GM21825 (cell line): ENCODE results near the gene ZFYVE26.
"Not testable (repeated sequence)": the region's sequence is repeated elsewhere in the genome, so short reads cannot be mapped to it uniquely, and the experiment has no call there.

Source experiments
- ATAC-seq: cut with Tn5 transposase; IDR thresholded peaks from one replicate; pipeline ENCODE4 v1.9.1; 2021; ENCODE audit warnings: mild to moderate bottlenecking, moderate library complexity; ENCODE audit not compliant: unreplicated experiment

The ZFYVE26 gene

GRCh38 chr14:67816326-67817002 lies at the start of gene ZFYVE26:
TSS of gene ZFYVE26 (minus strand) at chr14:67816590. CDS start at chr14:67815963, 627 bp downstream.
- peak; percentile 84 for ATAC-seq

GRCh38 chr14:67863223-67863622 lies 46.8 kb upstream of the ZFYVE26 start:
- ATAC-seq, result no peak

- no peak for ATAC-seq
Measured at GRCh38 chr14:67859169-67859749, 42.9 kb upstream of the ZFYVE26 start.

- no peak for ATAC-seq
Measured at GRCh38 chr14:67857778-67858350, 41.5 kb upstream of the ZFYVE26 start.

- no peak for ATAC-seq
Measured at GRCh38 chr14:67856827-67857226, 40.4 kb upstream of the ZFYVE26 start.

- no peak for ATAC-seq
Measured at GRCh38 chr14:67853715-67854114, 37.3 kb upstream of the ZFYVE26 start.

- ATAC-seq, result no peak
Measured at GRCh38 chr14:67852926-67853604, 36.7 kb upstream of the ZFYVE26 start.

GRCh38 chr14:67851785-67852410 lies 35.5 kb upstream of the ZFYVE26 start:
- no peak for ATAC-seq

- no peak for ATAC-seq
Measured at GRCh38 chr14:67850066-67850830, 33.9 kb upstream of the ZFYVE26 start.

GRCh38 chr14:67846029-67846610 lies 29.7 kb upstream of the ZFYVE26 start:
- ATAC-seq, result no peak

- no peak for ATAC-seq
Measured at GRCh38 chr14:67837011-67837624, 20.7 kb upstream of the ZFYVE26 start.

GRCh38 chr14:67835596-67835995 lies 19.2 kb upstream of the ZFYVE26 start:
- ATAC-seq, result no peak

- ATAC-seq, result no peak
Measured at GRCh38 chr14:67833403-67833802, 17.0 kb upstream of the ZFYVE26 start.

GRCh38 chr14:67831113-67831512 lies 14.7 kb upstream of the ZFYVE26 start:
- no peak for ATAC-seq

GRCh38 chr14:67821121-67821520 lies 4.7 kb upstream of the ZFYVE26 start:
- ATAC-seq, result no peak

GRCh38 chr14:67820428-67820971 lies 4.1 kb upstream of the ZFYVE26 start:
- ATAC-seq, result no peak

GRCh38 chr14:67819563-67820421 lies 3.4 kb upstream of the ZFYVE26 start, which contains the start of gene RAD51B:
TSS of gene RAD51B (plus strand) at chr14:67819779.
- ATAC-seq, result peak; percentile 45

GRCh38 chr14:67818476-67818875 lies 2.1 kb upstream of the ZFYVE26 start:
- not testable (repeated sequence) for ATAC-seq
